ENCODE data around the gene POLR1A.

The POLR1A gene

GRCh38 chr2:85978883-85979780, 126.6 kb downstream of the POLR1A start:
- DNase-seq (ENCODE audit: low spot score), result no peak

GRCh38 chr2:85976106-85976920, 129.4 kb downstream of the POLR1A start:
- no peak for DNase-seq (ENCODE audit: low spot score)

- no peak for DNase-seq (ENCODE audit: low spot score)
These were observed 130.1 kb downstream of the POLR1A start for GRCh38 chr2:85975581-85975980.

- DNase-seq (ENCODE audit: low spot score), result no peak
These were observed 131.3 kb downstream of the POLR1A start for GRCh38 chr2:85974390-85974789.

- no peak for DNase-seq (ENCODE audit: low spot score)
These were observed 133.3 kb downstream of the POLR1A start for GRCh38 chr2:85972355-85972754.

GRCh38 chr2:85971366-85971765, 134.3 kb downstream of the POLR1A start:
- peak; percentile 19 for DNase-seq (ENCODE audit: low spot score)
